ENCODE data around the gene NPPB.

The NPPB gene

DNA sequence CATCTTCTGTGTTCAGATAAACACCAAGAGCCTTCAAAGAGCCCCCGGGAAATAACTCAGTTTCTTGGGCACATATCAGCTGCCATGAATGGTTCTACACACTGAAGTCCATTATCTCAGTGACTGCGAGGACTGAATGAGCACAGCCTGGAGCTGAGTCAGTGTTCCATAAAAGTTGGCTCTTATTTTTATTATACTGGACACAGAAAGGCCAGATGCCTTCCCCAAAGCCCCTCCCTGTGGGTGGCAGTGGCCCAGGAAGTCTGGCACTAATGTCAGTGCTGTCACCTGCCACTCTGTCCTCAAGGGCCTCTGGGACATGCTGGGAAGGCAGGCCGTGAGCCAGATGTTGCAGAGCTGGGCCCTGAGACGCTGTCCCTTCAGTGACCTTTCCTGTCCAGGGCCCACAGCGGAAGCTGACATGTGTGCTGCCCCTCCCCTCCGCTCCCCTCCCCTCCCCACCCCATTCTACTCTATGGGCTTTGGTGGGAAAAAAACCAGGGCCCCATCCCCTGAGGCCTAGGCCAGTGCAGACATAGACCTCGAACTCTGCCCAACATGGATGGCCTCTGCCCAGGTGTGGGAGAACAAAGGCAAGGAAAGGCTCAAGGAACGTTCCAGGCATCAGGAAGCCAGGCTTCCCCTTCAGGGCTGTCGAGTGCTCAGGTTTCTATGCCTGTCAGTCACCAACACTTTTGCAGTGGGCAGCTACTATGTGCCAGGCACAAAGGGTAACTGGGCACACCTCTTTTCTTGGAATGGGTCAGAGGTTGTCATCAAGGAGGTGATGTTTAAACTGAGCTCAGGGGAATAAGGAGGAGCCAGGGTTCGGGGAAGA lies 22.4 kb upstream of the NPPB start:
- DNase-seq (ENCODE audit: low spot score): no peak

- no peak for DNase-seq (ENCODE audit: low spot score)
Observed at GRCh38 chr1:11880181-11880575, 21.4 kb upstream of the NPPB start.

- no peak for DNase-seq (ENCODE audit: low spot score)
Observed at GRCh38 chr1:11879311-11880180, 20.8 kb upstream of the NPPB start.

GRCh38 chr1:11878891-11879190 lies 20.1 kb upstream of the NPPB start:
- DNase-seq (ENCODE audit: low spot score): no peak

- no peak for DNase-seq (ENCODE audit: low spot score)
Observed at GRCh38 chr1:11878081-11878890, 19.5 kb upstream of the NPPB start.

DNA sequence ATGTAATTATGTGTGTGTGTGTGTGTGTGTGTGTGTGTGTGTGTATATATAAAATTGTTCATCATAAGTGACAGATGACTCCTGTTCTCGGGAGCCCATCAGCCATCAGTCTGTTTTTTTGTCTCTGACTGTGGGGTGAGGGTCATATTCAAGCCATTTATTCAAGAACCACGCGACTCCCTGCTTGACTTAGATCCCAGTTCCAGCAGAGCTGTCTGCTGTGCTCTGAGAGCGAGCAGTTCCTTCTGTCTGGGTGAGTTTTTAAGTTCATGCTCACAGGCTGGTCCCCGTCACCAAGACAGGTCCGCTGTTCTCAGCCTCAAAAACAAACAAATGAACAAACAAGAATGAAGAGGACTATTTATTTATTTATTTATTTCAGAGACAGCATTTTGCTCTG lies 18.3 kb upstream of the NPPB start:
- no peak for DNase-seq (ENCODE audit: low spot score)

DNA sequence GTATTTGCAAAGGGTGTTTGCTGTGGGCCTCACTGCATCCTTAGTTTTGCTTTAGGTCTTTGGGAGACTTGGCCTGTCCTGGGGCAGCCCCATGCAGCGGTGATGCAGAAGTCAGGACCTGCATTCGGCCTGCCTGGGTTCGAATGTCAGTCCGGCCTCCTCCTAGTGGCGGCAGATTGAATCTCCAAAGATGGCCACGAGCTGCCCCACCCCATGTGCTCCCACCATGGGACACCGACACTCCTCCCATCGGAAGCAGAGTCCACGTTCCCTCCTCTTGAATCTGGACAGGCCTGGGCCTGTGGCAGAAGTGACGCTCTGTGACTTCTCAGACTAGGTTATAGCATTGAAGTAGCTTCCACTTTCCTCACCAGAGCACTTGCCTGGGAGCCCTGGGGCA lies 16.3 kb upstream of the NPPB start:
- no peak for DNase-seq (ENCODE audit: low spot score)

- DNase-seq (ENCODE audit: low spot score): no peak
Observed at GRCh38 chr1:11874624-11875023, 15.9 kb upstream of the NPPB start.

GRCh38 chr1:11874258-11874562 lies 15.5 kb upstream of the NPPB start:
- no peak for DNase-seq (ENCODE audit: low spot score)

- DNase-seq (ENCODE audit: low spot score): no peak
Observed at GRCh38 chr1:11873395-11874257, 14.9 kb upstream of the NPPB start.

- DNase-seq (ENCODE audit: low spot score): no peak
Observed at GRCh38 chr1:11872545-11872944, 13.8 kb upstream of the NPPB start.

DNA sequence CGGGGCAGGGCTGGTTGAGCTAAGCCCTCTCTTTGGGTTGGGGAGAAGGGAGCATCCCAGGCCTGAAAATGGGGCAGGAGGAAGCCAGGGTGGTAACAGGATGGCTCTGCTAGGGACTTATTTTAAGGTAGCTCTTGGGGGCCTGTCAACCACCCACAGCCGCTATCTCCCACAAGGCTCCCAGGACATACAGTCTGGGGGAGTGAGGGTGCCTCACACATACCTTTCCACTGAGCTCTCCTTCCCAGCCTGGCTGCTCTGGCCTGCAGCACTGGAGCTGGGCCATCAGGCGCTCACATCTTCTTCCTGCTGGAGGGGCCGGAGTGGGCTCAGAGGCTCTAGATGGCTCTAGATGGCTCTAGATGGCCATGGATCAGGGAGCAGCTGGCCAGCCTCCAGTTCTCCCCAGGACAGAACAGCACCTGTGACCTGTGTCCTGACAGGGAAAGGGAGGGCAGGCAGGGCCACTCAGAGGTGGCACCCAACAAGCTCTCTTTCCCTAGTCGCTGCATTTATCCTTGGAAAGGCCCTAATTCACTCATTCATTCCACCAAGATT lies 11.0 kb upstream of the NPPB start:
- no peak for DNase-seq (ENCODE audit: low spot score)

- no peak for DNase-seq (ENCODE audit: low spot score)
Observed at GRCh38 chr1:11869104-11869503, 10.4 kb upstream of the NPPB start.

DNA sequence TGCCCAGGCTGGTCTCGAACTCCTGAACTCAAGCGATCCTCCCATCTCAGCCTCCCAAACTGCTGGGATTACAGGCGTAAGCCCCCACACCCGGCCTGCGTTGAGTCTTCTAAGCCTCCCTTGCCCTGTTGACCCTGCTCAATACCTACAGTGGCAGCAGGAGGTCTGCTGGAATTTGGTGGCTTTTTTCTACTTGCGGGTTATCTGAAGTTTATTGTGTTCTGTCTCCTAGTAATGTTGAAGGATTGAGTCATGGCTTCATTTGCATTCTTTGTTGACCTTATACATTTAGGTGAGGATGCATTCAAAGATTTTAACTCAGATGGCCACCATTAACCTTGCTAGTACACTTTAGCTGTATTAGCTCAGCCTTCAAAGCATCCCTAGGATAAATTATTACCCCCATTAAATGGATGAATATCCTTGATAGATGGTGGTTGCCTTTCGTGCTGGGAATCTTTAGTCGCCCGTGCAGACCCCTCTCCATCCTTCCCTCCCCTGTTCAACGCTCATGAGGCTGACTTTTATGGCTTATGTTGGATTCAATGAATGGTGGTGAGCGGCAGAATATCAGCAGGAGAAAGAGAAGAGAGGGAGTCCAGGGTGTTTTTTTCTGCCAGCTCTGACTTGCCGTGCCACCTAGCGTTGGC lies 9.7 kb upstream of the NPPB start:
- DNase-seq (ENCODE audit: low spot score): no peak

- no peak for DNase-seq (ENCODE audit: low spot score)
Observed at GRCh38 chr1:11862890-11863289, 4.1 kb upstream of the NPPB start.

- no peak for DNase-seq (ENCODE audit: low spot score)
Observed at GRCh38 chr1:11860587-11860986, 1.8 kb upstream of the NPPB start.

DNA sequence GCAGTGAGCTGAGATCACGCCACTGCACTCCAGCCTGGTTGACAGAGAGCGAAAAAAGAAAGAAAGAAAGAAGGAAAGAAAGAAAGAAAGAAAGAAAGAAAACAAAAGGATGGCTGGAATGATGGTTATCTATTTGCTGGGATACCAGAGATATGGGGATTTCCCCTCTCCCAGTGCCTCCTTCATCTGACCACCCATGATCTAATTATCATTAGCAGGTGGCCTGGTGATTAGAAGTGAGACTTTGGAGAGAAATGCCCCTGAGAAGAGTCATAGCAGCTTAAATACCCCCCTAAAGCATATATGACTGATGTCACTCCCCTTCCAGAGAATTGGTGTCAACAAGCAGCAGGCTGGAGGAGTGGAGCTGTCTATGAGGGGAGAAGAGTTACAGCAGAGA lies 1.3 kb upstream of the NPPB start:
- DNase-seq (ENCODE audit: low spot score): no peak

GRCh38 chr1:11858968-11859871 lies 475 bp upstream of the NPPB start:
- DNase-seq (ENCODE audit: low spot score): peak; percentile 78

DNA sequence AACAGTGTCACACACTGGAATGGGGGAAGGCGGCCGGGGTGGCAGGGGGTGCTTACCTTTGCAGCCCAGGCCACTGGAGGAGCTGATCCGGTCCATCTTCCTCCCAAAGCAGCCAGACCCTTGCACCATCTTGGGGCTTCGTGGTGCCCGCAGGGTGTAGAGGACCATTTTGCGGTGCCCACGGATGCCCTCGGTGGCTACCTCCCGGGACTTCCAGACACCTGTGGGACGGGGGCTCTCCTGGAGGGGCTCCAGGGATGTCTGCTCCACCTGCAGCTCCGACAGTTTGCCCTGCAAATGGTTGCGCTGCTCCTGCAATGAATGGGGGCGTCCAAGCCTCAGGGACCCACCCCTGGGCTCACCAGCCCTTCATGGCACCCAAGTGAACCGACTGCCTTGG lies 587 bp downstream of the NPPB start:
- DNase-seq (ENCODE audit: low spot score): no peak
